HUES48 (cell line): ENCODE results near the gene KPNA6.
"Not testable (repeated sequence)": the region's sequence is repeated elsewhere in the genome, so short reads cannot be mapped to it uniquely, and the experiment has no call there.

ENCODE experiments used
- H3K27ac ChIP-seq: one replicate; pipeline ENCODE4 v1.7.0; 2013; ENCODE audit warnings: low read depth, low read length, inconsistent platforms
- H3K27me3 ChIP-seq: 2 replicates; pipeline ENCODE4 v1.6.1; 2013; ENCODE audit warnings: mild to moderate bottlenecking, low read length; ENCODE audit not compliant: control insufficient read depth, insufficient read depth
- H3K36me3 ChIP-seq: 2 replicates; pipeline ENCODE4 v1.6.1; 2013; ENCODE audit warnings: low read length; ENCODE audit not compliant: control insufficient read depth, insufficient read depth
- H3K4me1 ChIP-seq: 2 replicates; pipeline ENCODE4 v1.6.1; 2013; ENCODE audit warnings: mild to moderate bottlenecking, low read length; ENCODE audit not compliant: control insufficient read depth, insufficient read depth
- H3K4me3 ChIP-seq: 2 replicates; pipeline ENCODE4 v1.5.1; 2013; ENCODE audit warnings: mild to moderate bottlenecking, low read depth, low read length
- H3K9ac ChIP-seq: 2 replicates; pipeline ENCODE4 v1.6.1; 2013; ENCODE audit warnings: mild to moderate bottlenecking, low read depth, low read length, moderate library complexity
- H3K9me3 ChIP-seq: 2 replicates; pipeline ENCODE4 v1.6.1; 2013; ENCODE audit warnings: low read length; ENCODE audit not compliant: control insufficient read depth, insufficient read depth

The KPNA6 gene

DNA sequence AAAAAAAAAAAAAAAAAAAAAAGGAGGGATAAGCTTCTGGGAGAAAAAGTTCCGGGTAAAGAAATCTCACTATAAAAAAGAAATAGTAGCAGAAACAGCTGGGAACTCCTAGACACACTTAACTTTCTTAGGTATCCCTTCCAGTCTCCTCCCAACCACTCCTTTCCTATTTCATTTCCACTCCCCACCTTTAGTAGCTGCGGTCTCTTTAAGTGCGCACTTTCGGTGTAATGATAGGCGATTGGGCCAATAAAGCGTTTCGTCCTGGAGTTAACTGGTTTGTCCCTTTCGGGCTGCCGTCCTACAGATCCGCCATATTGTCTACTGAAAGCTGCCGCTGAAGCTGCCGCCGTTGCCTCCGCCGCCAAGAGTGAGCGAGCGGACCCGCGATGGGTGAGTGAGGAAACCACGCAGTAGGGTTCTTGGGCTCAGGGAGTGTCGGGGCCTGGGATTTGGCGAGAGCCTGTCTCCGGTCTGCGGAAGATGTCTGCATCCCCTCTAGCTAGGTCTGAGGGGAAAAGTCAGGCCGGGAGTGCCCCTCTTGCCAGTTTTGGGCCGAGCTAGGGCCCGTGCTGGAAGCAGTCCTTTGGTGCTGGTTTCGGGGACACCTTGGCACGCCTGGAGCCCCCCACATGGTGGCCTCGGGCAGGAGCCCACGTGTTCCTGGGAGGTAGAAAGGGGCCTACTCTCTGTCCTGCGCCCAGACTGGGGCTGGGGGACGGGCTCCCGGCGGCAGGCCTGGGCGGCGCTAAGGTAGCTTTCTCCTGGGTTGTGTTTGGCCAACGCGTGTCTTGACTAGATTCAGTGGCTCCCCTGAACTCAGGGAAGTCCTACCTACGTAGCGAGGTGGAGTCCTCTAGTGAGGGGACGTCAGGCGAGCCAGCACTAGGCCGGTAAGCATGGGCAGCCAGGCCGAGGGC is at the start of gene KPNA6:
TSS of gene KPNA6 (plus strand) at position 315 of the 920 bp plus-strand sequence. CDS start at position 390, 75 bp downstream.
- H3K4me1 ChIP-seq: no peaks in the 10 kb centered on the region
- H3K27ac ChIP-seq: peak within 1 kb of the TSS; percentile 92
- no peaks in the 10 kb centered on the region for H3K36me3 ChIP-seq
- H3K9ac ChIP-seq: peak within 1 kb of the TSS; percentile 91
- peak within 1 kb of the TSS; percentile 93 for H3K4me3 ChIP-seq
- H3K9me3 ChIP-seq: no peaks in the 10 kb centered on the region
- H3K27me3 ChIP-seq: no peaks in the 10 kb centered on the region

- H3K9ac ChIP-seq: no peak overlapping the region
- H3K27ac ChIP-seq: peak overlapping the region; percentile 45
- no peaks in the 10 kb centered on the region for H3K27me3 ChIP-seq
- H3K9me3 ChIP-seq: no peaks in the 10 kb centered on the region
- H3K36me3 ChIP-seq: peaks cover 63% of the 10 kb centered on the region
- no peak overlapping the region for H3K4me3 ChIP-seq
- H3K4me1 ChIP-seq: peaks cover 34% of the 10 kb centered on the region
These were observed 46.9 kb upstream of the KPNA6 start for GRCh38 chr1:32060914-32061313.

GRCh38 chr1:32062867-32063230 is 45.0 kb upstream of the KPNA6 start:
- no peak overlapping the region for H3K4me3 ChIP-seq
- no peaks in the 10 kb centered on the region for H3K27me3 ChIP-seq
- no peak overlapping the region for H3K9ac ChIP-seq
- H3K36me3 ChIP-seq: peaks cover 50% of the 10 kb centered on the region
- H3K4me1 ChIP-seq: peaks cover 34% of the 10 kb centered on the region
- H3K27ac ChIP-seq: peak overlapping the region; percentile 73
- no peaks in the 10 kb centered on the region for H3K9me3 ChIP-seq

GRCh38 chr1:32063261-32063681 is 44.6 kb upstream of the KPNA6 start:
- Histone ChIP-seq H3K4me3 (no peak overlapping the region), H3K27ac (peak overlapping the region; percentile 73), H3K9me3 (no peaks in the 10 kb centered on the region), H3K9ac (no peak overlapping the region), H3K36me3 (peaks cover 45% of the 10 kb centered on the region), H3K4me1 (peaks cover 34% of the 10 kb centered on the region), H3K27me3 (no peaks in the 10 kb centered on the region)

- H3K27me3 ChIP-seq, H3K4me3 ChIP-seq, H3K27ac ChIP-seq, H3K9ac ChIP-seq, H3K9me3 ChIP-seq: not testable (repeated sequence)
- peaks cover 32% of the 10 kb centered on the region for H3K4me1 ChIP-seq
- peaks cover 21% of the 10 kb centered on the region for H3K36me3 ChIP-seq
These were observed 42.0 kb upstream of the KPNA6 start for GRCh38 chr1:32065613-32066488.

DNA sequence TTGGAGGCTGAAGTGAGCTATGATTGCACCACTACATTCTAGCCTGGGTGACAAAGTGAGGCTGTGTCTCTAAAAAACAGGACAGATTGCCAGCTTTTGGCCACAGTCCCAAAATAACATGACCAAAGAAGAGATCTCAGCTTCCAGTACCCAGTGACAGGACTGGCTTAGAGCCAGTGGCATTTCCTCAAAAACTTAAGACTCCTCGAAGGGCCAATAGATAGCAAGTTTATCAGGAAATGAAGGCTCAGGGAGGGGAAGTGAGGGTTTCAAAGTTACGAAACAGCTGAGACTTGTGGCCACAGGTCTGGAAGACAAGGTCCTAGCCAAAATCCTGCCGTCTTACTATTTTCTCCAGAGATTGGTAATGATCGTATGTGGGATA is 41.4 kb upstream of the KPNA6 start:
- H3K9ac ChIP-seq: no peak overlapping the region
- H3K27ac ChIP-seq: no peak overlapping the region
- peaks cover 27% of the 10 kb centered on the region for H3K4me1 ChIP-seq
- H3K9me3 ChIP-seq: no peaks in the 10 kb centered on the region
- no peaks in the 10 kb centered on the region for H3K27me3 ChIP-seq
- peaks cover 16% of the 10 kb centered on the region for H3K36me3 ChIP-seq
- H3K4me3 ChIP-seq: no peak overlapping the region

GRCh38 chr1:32068957-32069588 is 38.8 kb upstream of the KPNA6 start:
- Histone ChIP-seq H3K27me3 (no peaks in the 10 kb centered on the region), H3K9me3 (no peaks in the 10 kb centered on the region), H3K4me1 (peaks cover 22% of the 10 kb centered on the region), H3K4me3 (no peak overlapping the region), H3K36me3 (peaks cover under 1% of the 10 kb centered on the region; the same call in 1 of the 2 replicates), H3K27ac (peak overlapping the region; percentile 78), H3K9ac (no peak overlapping the region)

- no peaks in the 10 kb centered on the region for H3K9me3 ChIP-seq
- H3K4me3 ChIP-seq: peak overlapping the region; percentile 99
- peaks cover 22% of the 10 kb centered on the region for H3K4me1 ChIP-seq
- H3K27ac ChIP-seq: peak overlapping the region; percentile 99
- H3K27me3 ChIP-seq: no peaks in the 10 kb centered on the region
- peak overlapping the region; percentile 95 for H3K9ac ChIP-seq
- peaks cover 19% of the 10 kb centered on the region for H3K36me3 ChIP-seq
These were observed 35.9 kb upstream of the KPNA6 start for GRCh38 chr1:32071758-32072621.

DNA sequence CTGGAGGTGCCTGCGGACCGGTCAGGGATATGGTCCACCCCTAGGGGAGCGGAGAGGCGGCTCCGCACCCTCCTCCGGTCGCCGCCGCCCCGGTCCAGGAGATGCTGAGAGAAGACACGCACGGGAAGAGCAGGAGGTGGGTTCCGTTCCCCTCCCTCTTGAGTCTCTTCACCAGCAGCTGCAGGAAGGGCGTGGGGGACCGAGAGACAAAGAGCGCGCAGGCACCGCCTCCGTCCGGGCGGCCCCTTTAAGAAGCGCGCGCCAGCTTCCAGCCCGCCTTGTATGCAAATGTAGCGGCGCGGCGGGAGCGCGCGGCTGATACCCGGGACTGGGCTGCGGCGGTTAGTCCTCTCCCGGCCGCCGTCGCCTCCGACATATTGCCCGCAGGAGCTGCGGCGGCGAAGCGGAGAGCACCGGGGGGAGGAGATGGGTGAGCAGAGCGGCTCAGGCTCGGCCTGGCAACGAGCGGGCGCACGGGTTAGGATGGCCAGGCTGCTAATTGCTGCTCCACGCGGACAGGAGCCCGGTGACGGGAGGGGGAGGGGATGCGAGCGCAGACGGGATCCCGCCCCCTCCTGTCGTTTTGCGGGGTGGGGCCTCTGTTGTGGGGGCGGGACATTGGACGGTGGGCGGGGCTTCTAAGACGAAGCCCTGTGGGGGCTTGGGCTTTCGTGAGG is 35.1 kb upstream of the KPNA6 start, which contains the start of gene TMEM39B:
TSS of gene TMEM39B (plus strand) at position 318 of the 677 bp plus-strand sequence. CDS start at position 427, 109 bp downstream.
- H3K27me3 ChIP-seq: no peaks in the 10 kb centered on the region
- peak within 1 kb of the TSS; percentile 99 for H3K27ac ChIP-seq
- peaks cover 27% of the 10 kb centered on the region for H3K36me3 ChIP-seq
- H3K9me3 ChIP-seq: no peaks in the 10 kb centered on the region
- H3K9ac ChIP-seq: peak within 1 kb of the TSS; percentile 95
- peak within 1 kb of the TSS; percentile 99 for H3K4me3 ChIP-seq
- peaks cover 22% of the 10 kb centered on the region for H3K4me1 ChIP-seq
